ENCODE measurements around the gene ARHGAP45. TPM values are rescaled to one million over a fixed set of nuclear protein-coding genes. Genes with fewer than 3 reads are reported as not detected.

ARHGAP45 gene
- total and polyA plus RNA-seq, 12 donors: 1.9 to 27.4 (median 4.3) TPM

- 0% methylated on average over 57 to 75 of the region's 75 CpGs for WGBS, 2 donors
- H3K9me3 ChIP-seq: peaks cover 0 to 11% (median 0%) of the 10 kb centered on the region in 11 donors
- peak within 1 kb of the TSS; percentile 40 to 96 (median 82) for H3K4me3 ChIP-seq
- ATAC-seq (peak; percentile 82 to 92 (median 90)), DNase-seq (peak; percentile 99)
- H3K27ac ChIP-seq: peak within 1 kb of the TSS; percentile 88 to 100 (median 98)
- TF ChIP-seq, protein P1, sequence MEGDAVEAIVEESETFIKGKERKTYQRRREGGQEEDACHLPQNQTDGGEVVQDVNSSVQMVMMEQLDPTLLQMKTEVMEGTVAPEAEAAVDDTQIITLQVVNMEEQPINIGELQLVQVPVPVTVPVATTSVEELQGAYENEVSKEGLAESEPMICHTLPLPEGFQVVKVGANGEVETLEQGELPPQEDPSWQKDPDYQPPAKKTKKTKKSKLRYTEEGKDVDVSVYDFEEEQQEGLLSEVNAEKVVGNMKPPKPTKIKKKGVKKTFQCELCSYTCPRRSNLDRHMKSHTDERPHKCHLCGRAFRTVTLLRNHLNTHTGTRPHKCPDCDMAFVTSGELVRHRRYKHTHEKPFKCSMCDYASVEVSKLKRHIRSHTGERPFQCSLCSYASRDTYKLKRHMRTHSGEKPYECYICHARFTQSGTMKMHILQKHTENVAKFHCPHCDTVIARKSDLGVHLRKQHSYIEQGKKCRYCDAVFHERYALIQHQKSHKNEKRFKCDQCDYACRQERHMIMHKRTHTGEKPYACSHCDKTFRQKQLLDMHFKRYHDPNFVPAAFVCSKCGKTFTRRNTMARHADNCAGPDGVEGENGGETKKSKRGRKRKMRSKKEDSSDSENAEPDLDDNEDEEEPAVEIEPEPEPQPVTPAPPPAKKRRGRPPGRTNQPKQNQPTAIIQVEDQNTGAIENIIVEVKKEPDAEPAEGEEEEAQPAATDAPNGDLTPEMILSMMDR (IDR thresholded peaks at IDR 0.05): no peak
- peaks cover 30 to 78% (median 66%) of the 10 kb centered on the region in 9 donors for H3K4me1 ChIP-seq
- intact Hi-C loops (cut with DNase I): loop anchor here in 5 of 10 donors (2.0 to 5.0 kb wide), 4 partner anchors 77 to 138 kb away; partner anchors contain the start of genes RNU6-2 (in 4 of the 5), TMEM259 (in 4 of the 5), ATP5F1D (in 1 of the 5) and CNN2 (in 1 of the 5)
- no peaks in the 10 kb centered on the region for H3K27me3 ChIP-seq
- H3K36me3 ChIP-seq: peaks cover 0 to 36% (median 19%) of the 10 kb centered on the region in 9 donors
Measured at GRCh38 chr19:1103708-1104310, 36.8 kb downstream of the ARHGAP45 start, which contains the start of gene GPX4. GPX4 (plus strand) TSS chr19:1103994; CDS start chr19:1104044, 50 bp downstream.

GRCh38 chr19:1104311-1105007 lies 37.5 kb downstream of the ARHGAP45 start:
- H3K4me1 ChIP-seq: peaks cover 30 to 72% (median 59%) of the 10 kb centered on the region in 9 donors
- peak; percentile 10 to 53 (median 35) for ATAC-seq
- 1 to 2% methylated on average over 26 to 89 of the region's 93 CpGs for WGBS, 2 donors
- peaks cover 0 to 42% (median 25%) of the 10 kb centered on the region in 9 donors for H3K36me3 ChIP-seq
- peak overlapping the region; percentile 40 to 96 (median 82) for H3K4me3 ChIP-seq
- peak overlapping the region; percentile 88 to 100 (median 98) for H3K27ac ChIP-seq
- intact Hi-C loops (cut with DNase I): loop anchor here in 4 of 10 donors (5.0 kb wide), 3 partner anchors 77 to 138 kb away; partner anchors contain the start of genes RNU6-2 (in 3 of the 4), TMEM259 (in 3 of the 4), ATP5F1D (in 1 of the 4) and CNN2 (in 1 of the 4)
- TF ChIP-seq, protein P1 (IDR thresholded peaks at IDR 0.05): no peak
- H3K27me3 ChIP-seq: no peaks in the 10 kb centered on the region
- H3K9me3 ChIP-seq: peaks cover 0 to 10% (median 0%) of the 10 kb centered on the region in 11 donors
- peak; percentile 76 to 78 for DNase-seq

- ATAC-seq (no peak), DNase-seq (no peak)
- Histone ChIP-seq H3K27ac (peak overlapping the region; percentile 88 to 100 (median 98)), H3K9me3 (peaks cover 0 to 2% (median 0%) of the 10 kb centered on the region in 11 donors), H3K36me3 (peaks cover 0 to 49% (median 30%) of the 10 kb centered on the region in 9 donors), H3K4me3 (peak overlapping the region; percentile 40 to 96 (median 82)), H3K27me3 (no peaks in the 10 kb centered on the region), H3K4me1 (peaks cover 30 to 64% (median 51%) of the 10 kb centered on the region in 9 donors)
- 25 to 30% methylated on average over 69 of the region's 69 CpGs for WGBS, 2 donors
- intact Hi-C loops (cut with DNase I): no loop called here
- TF ChIP-seq, protein P1 (IDR thresholded peaks at IDR 0.05): no peak
Measured at GRCh38 chr19:1105008-1105872, 38.3 kb downstream of the ARHGAP45 start.

Data from heart right ventricle (tissue), 16 donors.